Measurements from ENCODE around the gene FAM171A1. TPM values are rescaled to one million over a fixed set of nuclear protein-coding genes. Genes with fewer than 3 reads are reported as not detected.

Gene FAM171A1
- total and polyA plus RNA-seq, 2 donors (not counting 3 experiments of a cell fraction or from before 2014, with no cell fraction given), result 56.3 to 75.8 TPM

GRCh38 chr10:15236340-15236739 lies 134.7 kb downstream of the FAM171A1 start:
- no peaks in the 10 kb centered on the region for H3K27me3 ChIP-seq (ENCODE audit: control insufficient read depth in 2 of 2, insufficient read depth in 2 of 2, low read length in 2 of 2)
- H3K36me3 ChIP-seq (ENCODE audit: control insufficient read depth in 2 of 2, extremely low read depth in 1 of 2, insufficient read depth in 2 of 2, low read length in 2 of 2), result no peaks in the 10 kb centered on the region
- no peaks in the 10 kb centered on the region for H3K79me2 ChIP-seq (ENCODE audit: control insufficient read depth, insufficient read depth, low read length)
- peak overlapping the region; percentile 28 for H3K27ac ChIP-seq (ENCODE audit: insufficient read depth, low read depth, low read length)
- H3K9me1 ChIP-seq (replicated peaks; ENCODE audit: control insufficient read depth, extremely low read depth, insufficient read depth, low read length), result no peaks in the 10 kb centered on the region
- FAIRE-seq (no peak), DNase-seq (ENCODE audit: low read depth, low spot score) (no peak)
- intact Hi-C loops (cut with micrococcal nuclease) (no loop called here), dilution Hi-C loops (cut with MboI; ENCODE audit: extremely low pct_ligation_motif_present, low sequenced_read_pairs) (no loop called here)
- no peak overlapping the region for H3K4me2 ChIP-seq (ENCODE audit: insufficient read depth, low read length)
- no TSS peak for BruUV-seq (replicated peaks)
- H3K9ac ChIP-seq (replicated peaks; ENCODE audit: extremely low read depth, insufficient read depth, low read length), result no peak overlapping the region
- no peak overlapping the region for H3K4me3 ChIP-seq (replicated peaks in 1 of 3; ENCODE audit: insufficient read depth in 1 of 3, low read depth in 1 of 3, low read length in 3 of 3)
- no peaks in the 10 kb centered on the region for H4K20me1 ChIP-seq (replicated peaks; ENCODE audit: control insufficient read depth, extremely low read depth, insufficient read depth, low read length)
- H2AFZ ChIP-seq (ENCODE audit: low read depth, low read length), result no peak overlapping the region
- TF ChIP-seq POLR2AphosphoS5 (IDR thresholded peaks at IDR 0.05; ENCODE audit: insufficient read depth, low read depth, low read length) (no peak), FOS (IDR thresholded peaks at IDR 0.05; ENCODE audit: borderline replicate concordance, insufficient read depth, low read length) (no peak), EZH2 (IDR thresholded peaks at IDR 0.05; ENCODE audit: borderline replicate concordance, low read depth, low read length, severe bottlenecking) (no peak), POLR2A (IDR thresholded peaks at IDR 0.05; ENCODE audit: low read depth, low read length) (no peak), CTCF (IDR thresholded peaks at IDR 0.05; ENCODE audit: extremely low read depth in 1 of 2, insufficient read depth in 1 of 2, low read depth in 1 of 2, low read length in 2 of 2) (no peak), MYC (IDR thresholded peaks at IDR 0.05; ENCODE audit: low read depth, low read length) (no peak), GATA2 (IDR thresholded peaks at IDR 0.05; ENCODE audit: insufficient read depth, insufficient read length, low read depth, low read length) (no peak), MAX (IDR thresholded peaks at IDR 0.05; ENCODE audit: insufficient read depth, insufficient read length) (no peak), JUN (IDR thresholded peaks at IDR 0.05; ENCODE audit: borderline replicate concordance, insufficient read depth, insufficient read length, low read depth) (no peak)
- H3K4me1 ChIP-seq (ENCODE audit: control insufficient read depth, extremely low read depth, insufficient read depth, low read length), result peaks cover 11% of the 10 kb centered on the region
- ChIA-PET CTCF (interaction anchor here (1.0 kb wide), 1 partner anchor 13 kb away, joined by 3 read pairs; no protein-coding TSS in a partner anchor), POLR2A (no interaction called here)
- H3K9me3 ChIP-seq (replicated peaks; ENCODE audit: control insufficient read depth, insufficient read depth, low read length), result no peaks in the 10 kb centered on the region

Data from endothelial cell of umbilical vein (primary cell).